Middle frontal gyrus (tissue), 1 donor: ENCODE measurements around the gene WASL.
"Not testable (repeated sequence)": the region's sequence is repeated elsewhere in the genome, so short reads cannot be mapped to it uniquely, and the experiment has no call there.

ENCODE experiments used
- DNase-seq: peaks from one replicate; pipeline ENCODE4 v3.0.0-alpha.2; 2015; ENCODE audit warnings: low spot score; ENCODE audit errors: extremely low spot score

Gene WASL

GRCh38 chr7:123661765-123662164 is 87.0 kb downstream of the WASL start:
- no peak for DNase-seq

- no peak for DNase-seq
Measured at GRCh38 chr7:123660514-123661354, 88.1 kb downstream of the WASL start.

- DNase-seq, result no peak
Measured at GRCh38 chr7:123658023-123658422, 90.8 kb downstream of the WASL start.

- no peak for DNase-seq
Measured at GRCh38 chr7:123657304-123657685, 91.5 kb downstream of the WASL start.

GRCh38 chr7:123656544-123657303 is 92.1 kb downstream of the WASL start:
- no peak for DNase-seq

- DNase-seq, result no peak
Measured at GRCh38 chr7:123655614-123656013, 93.2 kb downstream of the WASL start, which contains the start of gene LMOD2. Gene LMOD2, plus strand, starts transcription at chr7:123655866. Its CDS starts 98 bp downstream, at chr7:123655964.

GRCh38 chr7:123653162-123653561 is 95.6 kb downstream of the WASL start:
- no peak for DNase-seq

- no peak for DNase-seq
Measured at GRCh38 chr7:123652406-123652805, 96.4 kb downstream of the WASL start.

- no peak for DNase-seq
Measured at GRCh38 chr7:123650595-123650994, 98.2 kb downstream of the WASL start.

- no peak for DNase-seq
Measured at GRCh38 chr7:123649964-123650363, 98.8 kb downstream of the WASL start.

GRCh38 chr7:123647106-123647730 is 101.6 kb downstream of the WASL start:
- no peak for DNase-seq

GRCh38 chr7:123645516-123645915 is 103.3 kb downstream of the WASL start:
- DNase-seq, result no peak

GRCh38 chr7:123643495-123644441 is 105.0 kb downstream of the WASL start:
- no peak for DNase-seq

GRCh38 chr7:123641901-123642300 is 106.9 kb downstream of the WASL start:
- no peak for DNase-seq

GRCh38 chr7:123640583-123640982 is 108.2 kb downstream of the WASL start:
- no peak for DNase-seq

- DNase-seq, result no peak
Measured at GRCh38 chr7:123639631-123640030, 109.2 kb downstream of the WASL start.

GRCh38 chr7:123637878-123638277 is 110.9 kb downstream of the WASL start:
- DNase-seq, result no peak

GRCh38 chr7:123637203-123637602 is 111.6 kb downstream of the WASL start:
- no peak for DNase-seq

GRCh38 chr7:123635551-123636359 is 113.0 kb downstream of the WASL start:
- no peak for DNase-seq

GRCh38 chr7:123634011-123634573 is 114.7 kb downstream of the WASL start:
- not testable (repeated sequence) for DNase-seq
